Activated naive CD4-positive, alpha-beta T cell treated with anti-CD3 and anti-CD28 coated beads, Interleukin-2, amount 10 ng/mL, durations not matched to agents 7 days and 5 days (primary cell): ENCODE results near the gene LAMC3.
"Not testable (repeated sequence)": the region's sequence is repeated elsewhere in the genome, so short reads cannot be mapped to it uniquely, and the experiment has no call there.

Source experiments
- CTCF ChIA-PET: fragments of 350-600 bp; sonication (Branson Sonifier 250); formaldehyde crosslinking; loops from one replicate; lab custom pipeline; 2021; ENCODE audit warnings: antibody characterized with exemption; lab: Charles Lee
- DNase-seq: peaks from one replicate; pipeline ENCODE4 v3.0.0-alpha.2; 2020
- H3K27ac Mint-ChIP-seq: one replicate; pipeline ENCODE4 v1.8.0; 2021; ENCODE audit warnings: mild to moderate bottlenecking, moderate library complexity, mixed read lengths
- H3K27me3 Mint-ChIP-seq: one replicate; pipeline ENCODE4 v1.8.0; 2021; ENCODE audit warnings: mild to moderate bottlenecking, mixed read lengths
- H3K36me3 Mint-ChIP-seq: one replicate; pipeline ENCODE4 v1.8.0; 2021; ENCODE audit warnings: mixed read lengths
- H3K4me1 Mint-ChIP-seq: one replicate; pipeline ENCODE4 v1.8.0; 2021; ENCODE audit warnings: mixed read lengths
- H3K4me3 Mint-ChIP-seq: one replicate; pipeline ENCODE4 v1.8.0; 2021; ENCODE audit warnings: mild to moderate bottlenecking, moderate library complexity, mixed read lengths
- H3K9me3 Mint-ChIP-seq: one replicate; pipeline ENCODE4 v1.8.0; 2021; ENCODE audit warnings: mixed read lengths

The LAMC3 gene

DNA sequence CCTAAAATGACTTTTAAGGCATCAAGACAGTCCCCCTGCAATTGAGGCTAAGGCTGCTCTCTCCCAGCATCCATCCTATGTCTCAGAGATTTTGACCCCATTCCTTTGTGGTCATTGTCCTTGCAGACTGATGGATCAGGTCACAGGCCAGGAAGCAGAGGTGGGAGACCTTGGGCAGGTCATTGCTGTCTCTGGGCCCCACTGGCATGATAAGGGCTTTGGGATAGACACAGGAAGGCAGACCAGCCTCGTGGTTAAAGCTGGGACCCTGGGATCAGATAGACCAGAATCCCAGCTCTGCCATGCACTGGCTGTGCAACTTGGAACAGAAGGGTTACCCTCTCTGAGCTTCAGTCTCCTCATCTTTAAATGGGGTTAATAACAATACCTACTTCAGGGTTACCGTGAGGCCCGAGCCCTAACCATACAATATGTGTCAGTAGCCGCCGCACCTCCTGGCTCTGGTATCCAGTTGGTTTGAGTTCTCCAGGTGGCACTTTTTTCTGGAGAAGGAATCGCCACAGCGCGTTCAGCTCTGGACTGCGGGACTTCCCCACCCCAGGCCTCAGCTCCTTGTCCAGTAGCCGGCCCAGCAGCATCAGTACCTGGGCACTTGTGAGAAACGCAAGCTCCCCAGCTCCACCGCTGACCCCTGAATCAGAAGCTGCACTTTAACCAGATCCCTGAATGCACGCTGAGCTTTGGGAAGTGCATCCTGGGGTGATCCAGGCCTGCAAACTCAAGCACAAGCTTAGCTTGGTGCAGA is 21.4 kb downstream of the LAMC3 start:
- H3K4me1 Mint-ChIP-seq = no peaks in the 10 kb centered on the region
- no peaks in the 10 kb centered on the region for H3K9me3 Mint-ChIP-seq
- H3K36me3 Mint-ChIP-seq = no peaks in the 10 kb centered on the region
- peaks cover 7% of the 10 kb centered on the region for H3K27me3 Mint-ChIP-seq
- no peak overlapping the region for H3K27ac Mint-ChIP-seq
- H3K4me3 Mint-ChIP-seq = no peak overlapping the region
- CTCF ChIA-PET = interaction anchor here (1.1 kb wide), 1 partner anchor 32 kb away, joined by 3 read pairs; no protein-coding TSS in a partner anchor
- DNase-seq = no peak

DNA sequence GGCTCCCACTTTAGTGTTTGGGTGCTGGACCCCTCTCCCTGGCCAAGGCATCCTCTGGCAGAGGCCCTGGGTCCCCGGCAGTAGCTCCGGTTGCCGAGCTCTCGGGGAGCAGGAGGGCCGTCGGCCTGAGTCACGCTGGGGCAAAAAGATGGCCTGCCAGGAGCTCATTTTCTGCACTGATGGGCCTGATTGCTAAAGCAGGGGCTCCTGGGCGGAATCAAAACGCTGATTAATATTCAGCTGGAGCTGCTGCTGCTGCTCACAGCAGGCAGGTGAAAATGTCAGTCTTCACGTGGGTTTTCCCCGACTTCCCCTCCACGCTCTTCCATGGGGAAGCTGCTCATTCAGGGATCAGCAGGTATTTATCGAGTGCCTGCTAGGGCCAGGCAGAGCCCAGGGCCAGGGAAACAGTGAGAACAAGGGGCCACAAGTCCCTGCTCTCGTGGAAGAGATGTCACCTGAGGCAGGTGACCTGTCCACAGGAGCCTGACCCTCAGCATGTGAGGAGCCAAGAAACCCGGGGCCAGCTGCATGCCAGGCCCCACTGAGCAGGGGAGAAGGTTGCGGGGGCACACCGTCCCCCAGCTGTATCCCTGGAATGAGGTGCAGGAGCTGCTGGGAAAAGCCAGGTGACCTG is 22.1 kb downstream of the LAMC3 start:
- CTCF ChIA-PET = no interaction called here
- H3K4me1 Mint-ChIP-seq = no peaks in the 10 kb centered on the region
- no peak overlapping the region for H3K27ac Mint-ChIP-seq
- H3K27me3 Mint-ChIP-seq = peaks cover 3% of the 10 kb centered on the region
- no peaks in the 10 kb centered on the region for H3K36me3 Mint-ChIP-seq
- no peaks in the 10 kb centered on the region for H3K9me3 Mint-ChIP-seq
- no peak overlapping the region for H3K4me3 Mint-ChIP-seq
- no peak for DNase-seq

DNA sequence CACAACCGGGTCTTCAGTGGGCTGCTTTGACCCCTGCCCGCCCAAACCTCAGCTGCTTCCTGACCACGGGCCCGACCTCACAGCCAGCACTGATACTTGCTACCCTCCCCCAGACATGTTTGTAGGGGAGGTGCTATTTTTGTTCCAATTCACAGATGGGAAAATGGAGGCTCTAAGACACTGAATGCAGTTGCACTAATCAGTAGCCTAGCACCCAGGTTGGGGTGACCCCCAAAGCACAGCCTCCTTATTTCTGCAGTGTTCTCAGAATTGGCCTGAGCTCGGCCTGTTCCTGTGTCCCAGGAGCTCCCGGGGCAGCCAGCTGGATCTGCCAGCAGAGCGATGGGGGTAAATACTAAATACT is 22.6 kb downstream of the LAMC3 start:
- H3K4me3 Mint-ChIP-seq = no peak overlapping the region
- H3K4me1 Mint-ChIP-seq = no peaks in the 10 kb centered on the region
- CTCF ChIA-PET = no interaction called here
- H3K27me3 Mint-ChIP-seq = peaks cover 3% of the 10 kb centered on the region
- DNase-seq = no peak
- H3K36me3 Mint-ChIP-seq = no peaks in the 10 kb centered on the region
- H3K27ac Mint-ChIP-seq = no peak overlapping the region
- no peaks in the 10 kb centered on the region for H3K9me3 Mint-ChIP-seq

DNA sequence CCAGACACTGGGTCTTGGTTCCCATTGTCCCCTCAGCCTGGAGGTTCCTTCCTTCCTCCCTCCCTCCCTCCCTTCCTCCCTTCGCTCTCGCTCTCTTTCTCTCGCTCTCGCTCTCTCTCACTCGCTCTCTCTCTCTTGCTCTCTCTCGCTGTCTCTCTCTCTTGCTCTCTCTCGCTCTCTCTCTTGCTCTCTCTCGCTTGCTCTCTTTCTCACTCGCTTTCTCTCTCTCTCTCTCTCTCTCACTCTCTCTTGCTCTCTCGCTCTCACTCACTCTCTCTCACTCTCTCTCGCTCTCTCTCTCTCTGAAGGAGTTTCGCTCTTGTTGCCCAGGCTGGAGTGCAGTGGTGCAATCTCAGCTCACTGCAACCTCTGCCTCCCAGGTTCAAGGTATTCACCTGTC is 23.4 kb downstream of the LAMC3 start:
- no peak overlapping the region for H3K4me3 Mint-ChIP-seq
- CTCF ChIA-PET = no interaction called here
- no peak overlapping the region for H3K27ac Mint-ChIP-seq
- H3K4me1 Mint-ChIP-seq = no peaks in the 10 kb centered on the region
- DNase-seq = no peak
- H3K36me3 Mint-ChIP-seq = no peaks in the 10 kb centered on the region
- H3K27me3 Mint-ChIP-seq = peaks cover 5% of the 10 kb centered on the region
- H3K9me3 Mint-ChIP-seq = no peaks in the 10 kb centered on the region

DNA sequence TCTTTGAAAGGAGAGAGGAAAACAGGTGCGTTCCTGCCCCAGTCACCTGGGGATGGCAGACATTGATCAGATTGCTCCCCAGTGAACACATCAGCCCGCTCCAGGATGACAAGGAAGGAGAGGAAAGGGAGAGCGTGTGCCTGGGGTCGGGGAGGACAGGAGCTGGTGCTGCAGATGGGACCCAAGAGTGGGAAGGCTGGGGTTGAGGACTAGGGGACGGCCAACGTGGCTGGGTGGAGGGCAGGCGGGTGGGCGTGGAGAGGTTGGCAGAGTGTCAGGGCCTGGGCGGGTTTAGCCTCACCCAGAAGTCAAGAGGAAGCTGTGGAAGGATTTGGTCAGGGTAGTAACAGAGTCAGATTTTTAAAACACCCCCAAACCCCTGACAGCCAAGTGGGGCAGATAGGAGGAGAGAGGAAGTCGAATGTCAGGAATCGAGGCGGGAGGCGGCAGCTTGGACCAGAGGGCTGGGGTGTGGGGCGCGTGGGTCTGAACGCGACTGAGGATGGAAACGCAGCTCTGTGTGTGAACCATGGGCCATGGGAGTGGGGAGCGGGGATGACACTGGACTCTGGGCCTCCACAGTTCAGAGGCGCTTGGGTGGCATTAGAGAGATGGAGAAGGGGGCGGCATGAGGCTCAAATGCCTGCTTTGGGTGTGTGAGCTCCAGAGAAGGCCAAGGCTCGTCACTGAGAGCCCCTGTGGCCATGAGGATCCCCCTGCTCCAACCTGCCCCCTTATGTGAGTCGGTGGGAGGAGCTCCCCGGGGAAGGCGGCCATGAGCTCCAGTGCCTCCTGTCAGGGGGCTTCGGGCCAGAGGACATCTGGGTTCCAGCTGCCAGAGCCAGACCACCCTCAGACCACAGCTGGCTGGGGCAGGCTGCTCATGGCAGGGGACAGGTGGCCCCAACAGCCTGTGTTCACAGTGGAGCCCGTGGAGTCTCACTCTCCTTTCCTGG is 24.6 kb downstream of the LAMC3 start:
- CTCF ChIA-PET = no interaction called here
- no peak for DNase-seq
- Mint-ChIP-seq H3K4me3 (no peak overlapping the region), H3K27ac (no peak overlapping the region), H3K27me3 (peaks cover 6% of the 10 kb centered on the region), H3K9me3 (no peaks in the 10 kb centered on the region), H3K4me1 (no peaks in the 10 kb centered on the region), H3K36me3 (no peaks in the 10 kb centered on the region)

DNA sequence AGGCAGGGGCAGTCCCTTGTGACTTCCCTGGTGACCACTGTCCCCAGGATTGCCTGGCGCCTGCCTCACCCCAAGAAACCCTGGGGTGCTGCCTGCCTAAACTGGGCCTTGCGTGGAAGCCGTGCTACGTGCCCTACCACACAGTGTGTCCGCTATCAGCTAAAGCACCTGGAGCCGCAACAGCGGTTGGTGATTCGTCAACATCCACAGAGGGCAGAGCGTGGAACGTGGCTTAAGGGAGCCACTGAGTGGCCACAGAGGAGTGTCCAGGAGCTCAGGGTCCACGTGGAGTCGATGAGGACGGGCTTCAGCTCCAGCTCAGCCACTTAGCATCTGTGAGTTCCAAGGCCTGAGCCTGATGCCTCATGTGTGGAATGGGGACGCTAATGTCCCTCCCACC is 25.3 kb downstream of the LAMC3 start:
- no peak overlapping the region for H3K27ac Mint-ChIP-seq
- H3K9me3 Mint-ChIP-seq = no peaks in the 10 kb centered on the region
- DNase-seq = no peak
- H3K4me1 Mint-ChIP-seq = no peaks in the 10 kb centered on the region
- CTCF ChIA-PET = no interaction called here
- peaks cover 6% of the 10 kb centered on the region for H3K27me3 Mint-ChIP-seq
- H3K36me3 Mint-ChIP-seq = no peaks in the 10 kb centered on the region
- H3K4me3 Mint-ChIP-seq = no peak overlapping the region

DNA sequence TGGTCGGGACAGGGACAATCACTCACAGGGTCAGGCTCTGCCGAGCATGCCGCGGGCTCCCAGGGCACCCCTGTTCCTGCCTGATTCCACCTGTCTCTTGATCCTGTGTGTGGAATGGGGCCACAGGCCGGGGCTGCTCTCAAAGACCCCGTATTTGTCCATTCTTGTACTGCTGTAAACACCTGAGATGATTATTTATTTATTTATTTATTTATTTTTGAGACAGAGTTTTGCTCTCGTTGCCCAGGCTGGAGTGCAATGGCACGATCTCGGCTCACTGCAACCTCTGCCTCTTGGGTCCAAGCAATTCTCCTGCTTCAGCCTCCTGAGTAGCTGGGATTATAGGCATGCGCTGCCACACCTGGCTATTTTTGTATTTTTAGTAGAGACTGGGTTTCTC is 25.8 kb downstream of the LAMC3 start:
- DNase-seq, H3K9me3 Mint-ChIP-seq, CTCF ChIA-PET, H3K36me3 Mint-ChIP-seq, H3K27ac Mint-ChIP-seq, H3K4me1 Mint-ChIP-seq, H3K27me3 Mint-ChIP-seq, H3K4me3 Mint-ChIP-seq: not testable (repeated sequence)

DNA sequence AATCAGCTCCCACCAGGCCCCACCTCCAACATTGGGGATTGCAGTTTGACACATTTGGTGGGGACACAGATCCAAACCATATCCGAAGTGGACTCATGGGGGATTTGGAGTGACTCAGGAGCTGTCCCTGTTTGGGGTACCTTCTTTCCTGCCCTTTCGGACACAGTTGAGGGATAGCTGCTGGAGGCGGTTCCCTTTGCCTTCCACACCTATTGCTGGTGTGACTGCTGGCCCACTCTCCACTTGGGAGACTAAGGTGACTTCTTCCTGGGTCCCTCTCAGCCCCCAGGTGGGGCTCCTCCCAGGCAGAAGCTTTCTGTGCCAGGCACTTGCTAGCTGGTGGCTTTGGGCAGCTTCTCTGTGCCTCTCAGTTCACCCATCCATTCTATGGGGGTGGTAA is 26.6 kb downstream of the LAMC3 start:
- no peaks in the 10 kb centered on the region for H3K9me3 Mint-ChIP-seq
- H3K27me3 Mint-ChIP-seq = peaks cover 6% of the 10 kb centered on the region
- no peaks in the 10 kb centered on the region for H3K4me1 Mint-ChIP-seq
- H3K36me3 Mint-ChIP-seq = no peaks in the 10 kb centered on the region
- DNase-seq = no peak
- H3K27ac Mint-ChIP-seq = no peak overlapping the region
- no peak overlapping the region for H3K4me3 Mint-ChIP-seq
- CTCF ChIA-PET = interaction anchor here (1.1 kb wide), 1 partner anchor 11 kb away, joined by 3 read pairs; no protein-coding TSS in a partner anchor

DNA sequence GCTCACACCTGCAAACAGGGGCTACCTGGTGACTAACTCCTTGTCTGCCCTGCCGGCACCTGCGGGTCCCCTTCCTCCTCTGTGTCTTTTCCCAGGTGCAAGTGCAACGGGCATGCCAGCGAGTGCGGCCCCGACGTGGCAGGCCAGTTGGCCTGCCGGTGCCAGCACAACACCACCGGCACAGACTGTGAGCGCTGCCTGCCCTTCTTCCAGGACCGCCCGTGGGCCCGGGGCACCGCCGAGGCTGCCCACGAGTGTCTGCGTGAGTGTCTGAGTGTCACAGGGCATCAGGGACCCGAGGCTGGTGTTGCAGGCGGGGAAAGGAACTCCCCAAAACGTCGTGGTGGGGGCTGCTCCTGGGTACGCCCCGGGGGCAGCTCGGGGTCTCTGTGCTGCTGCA is 27.1 kb downstream of the LAMC3 start:
- CTCF ChIA-PET = interaction anchor here (1.1 kb wide), 1 partner anchor 10 kb away, joined by 3 read pairs; no protein-coding TSS in a partner anchor
- H3K4me1 Mint-ChIP-seq = no peaks in the 10 kb centered on the region
- H3K27ac Mint-ChIP-seq = no peak overlapping the region
- DNase-seq = no peak
- H3K27me3 Mint-ChIP-seq = peaks cover 10% of the 10 kb centered on the region
- no peak overlapping the region for H3K4me3 Mint-ChIP-seq
- H3K9me3 Mint-ChIP-seq = no peaks in the 10 kb centered on the region
- H3K36me3 Mint-ChIP-seq = no peaks in the 10 kb centered on the region

DNA sequence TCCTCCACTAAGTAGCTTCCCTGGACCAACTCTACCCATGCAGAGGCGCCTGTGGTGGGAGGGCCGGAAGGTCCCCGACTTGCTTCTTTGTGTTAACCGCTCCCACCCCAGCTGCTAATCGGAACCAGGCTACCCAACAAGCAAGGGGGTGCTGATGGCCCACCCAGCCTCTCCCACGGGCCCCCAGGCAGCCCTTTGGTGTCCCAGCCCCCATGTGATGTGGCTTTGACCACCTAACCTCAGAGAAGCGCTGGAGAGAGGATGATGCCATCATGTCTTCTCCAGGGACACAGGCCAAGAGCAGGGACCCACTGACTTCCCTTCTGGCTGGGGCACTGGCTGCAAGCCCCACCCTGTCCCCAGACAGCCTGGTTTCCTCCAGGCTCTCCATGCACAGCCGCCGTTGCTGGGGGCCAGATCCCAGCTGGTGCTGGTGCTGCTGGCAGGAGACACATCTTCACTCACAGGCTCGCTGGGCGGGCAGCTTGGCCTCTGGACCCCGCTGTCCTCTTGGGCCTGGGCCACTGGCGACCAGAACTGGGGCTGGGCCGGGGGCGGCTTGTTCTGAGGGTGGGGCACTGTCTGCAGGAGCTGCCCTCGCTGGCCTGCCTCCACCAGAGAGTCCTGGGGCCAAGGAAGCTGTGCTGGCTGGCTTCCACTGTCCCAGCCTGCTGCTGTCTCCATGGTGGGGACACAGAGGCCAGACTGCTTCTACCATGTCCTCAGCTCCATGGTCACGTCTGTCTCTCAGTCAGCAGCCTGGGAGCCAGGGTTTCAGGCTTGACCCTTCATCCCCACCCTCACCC is 27.8 kb downstream of the LAMC3 start:
- Mint-ChIP-seq H3K4me3 (no peak overlapping the region), H3K9me3 (no peaks in the 10 kb centered on the region), H3K36me3 (no peaks in the 10 kb centered on the region), H3K27me3 (peaks cover 10% of the 10 kb centered on the region), H3K4me1 (no peaks in the 10 kb centered on the region), H3K27ac (no peak overlapping the region)
- CTCF ChIA-PET = interaction anchor here (1.0 to 2.4 kb wide), 3 partner anchors 10 to 22 kb away, joined by 3 to 9 read pairs (median 5); no protein-coding TSS in a partner anchor
- DNase-seq = no peak

DNA sequence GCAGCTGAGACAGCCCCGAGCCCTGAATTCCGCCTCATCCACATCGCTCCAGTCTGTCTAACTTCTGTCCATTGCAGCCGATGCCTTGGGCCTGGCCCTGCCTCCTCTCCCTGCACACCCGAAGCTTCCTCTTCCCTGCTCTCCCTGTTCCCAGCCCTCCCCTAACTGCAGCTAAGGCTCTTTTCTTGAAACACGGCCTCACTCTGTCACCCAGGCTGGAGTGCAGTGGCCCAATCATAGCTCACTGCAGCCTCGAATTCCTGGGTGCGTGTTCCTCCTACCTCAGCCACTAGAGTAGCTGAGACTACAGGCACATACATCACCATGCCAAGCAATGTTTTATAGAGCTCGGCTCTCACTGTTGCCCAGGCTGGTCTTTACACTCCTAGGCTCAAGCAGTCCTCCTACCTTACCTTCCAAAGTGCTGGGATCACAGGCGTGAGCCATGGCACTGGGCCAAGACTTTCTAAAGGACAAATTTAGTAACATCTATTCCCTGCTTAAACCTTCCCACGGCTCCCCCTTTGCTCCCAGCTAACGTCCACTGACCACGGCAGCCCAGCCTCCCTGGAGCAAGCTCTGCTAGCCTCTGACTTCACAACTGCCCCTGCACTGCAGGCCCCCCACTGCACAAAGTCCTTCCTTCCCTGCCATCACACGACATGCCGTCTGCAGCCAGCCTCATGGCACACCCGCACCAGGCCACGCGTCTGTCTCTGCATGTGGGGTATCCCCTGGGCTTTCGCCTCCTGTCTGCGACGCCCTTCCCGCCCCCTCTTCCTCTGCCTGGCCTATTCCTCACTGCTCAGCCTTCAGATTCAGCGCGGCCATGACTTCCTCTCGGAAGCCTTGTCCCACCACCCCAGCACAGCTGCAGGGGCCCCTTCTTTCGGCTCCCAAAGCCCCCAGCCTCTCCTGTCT is 28.6 kb downstream of the LAMC3 start:
- Mint-ChIP-seq H3K4me1 (no peaks in the 10 kb centered on the region), H3K27ac (no peak overlapping the region), H3K36me3 (no peaks in the 10 kb centered on the region), H3K4me3 (no peak overlapping the region), H3K9me3 (no peaks in the 10 kb centered on the region), H3K27me3 (peaks cover 7% of the 10 kb centered on the region)
- DNase-seq = no peak
- CTCF ChIA-PET = interaction anchor here (1.0 to 2.4 kb wide), 2 partner anchors 9 to 21 kb away, joined by 5 to 9 read pairs; no protein-coding TSS in a partner anchor

DNA sequence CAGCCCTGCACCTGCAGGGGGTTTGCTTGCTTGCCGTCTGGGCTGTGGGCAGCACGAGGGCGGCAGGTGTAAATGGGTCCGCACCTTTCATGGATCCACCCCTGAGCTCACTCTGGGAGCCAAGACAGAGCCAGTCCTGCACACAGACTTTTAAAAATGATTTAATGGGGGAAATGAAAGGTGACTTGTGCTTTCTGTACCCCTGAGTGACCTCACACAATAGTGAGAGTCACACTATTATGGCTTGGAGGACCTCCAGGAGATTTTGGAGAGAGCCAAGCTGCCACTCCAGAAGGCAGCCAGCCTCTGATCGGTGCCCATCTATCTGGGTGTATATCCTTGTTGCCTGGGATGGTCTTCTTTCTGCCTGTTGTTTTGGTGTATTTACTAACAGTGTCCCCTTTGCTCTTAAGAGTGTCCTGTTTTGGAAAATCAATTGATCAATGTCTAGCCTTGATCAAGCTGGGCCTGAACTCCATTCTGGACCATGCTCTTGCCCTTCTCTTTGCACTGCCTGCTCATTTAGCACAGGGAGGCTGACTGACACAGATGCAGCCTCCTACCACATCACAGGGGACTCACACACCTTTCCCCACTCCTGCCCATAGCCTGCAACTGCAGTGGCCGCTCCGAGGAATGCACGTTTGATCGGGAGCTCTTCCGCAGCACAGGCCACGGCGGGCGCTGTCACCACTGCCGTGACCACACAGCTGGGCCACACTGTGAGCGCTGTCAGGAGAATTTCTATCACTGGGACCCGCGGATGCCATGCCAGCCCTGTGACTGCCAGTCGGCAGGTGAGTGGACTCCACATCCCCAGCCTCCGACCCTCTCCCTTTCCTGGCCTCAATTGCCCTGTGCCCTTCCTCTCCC is 29.5 kb downstream of the LAMC3 start:
- Mint-ChIP-seq H3K27ac (no peak overlapping the region), H3K4me1 (no peaks in the 10 kb centered on the region), H3K36me3 (no peaks in the 10 kb centered on the region), H3K9me3 (no peaks in the 10 kb centered on the region), H3K27me3 (peaks cover 7% of the 10 kb centered on the region), H3K4me3 (no peak overlapping the region)
- no peak for DNase-seq
- CTCF ChIA-PET = interaction anchor here (2.4 kb wide), 1 partner anchor 8 kb away, joined by 9 read pairs; no protein-coding TSS in a partner anchor
